Right lobe of liver (tissue), 4 donors: Measurements from ENCODE around the gene GSG1.

Source experiments
- CTCF ChIP-seq, 4 donors: fragments of 200-600 bp in 3 of 4; fragments of 450-650 bp in 1 of 4; IDR thresholded peaks; one replicate each; pipeline versions ENCODE4 v1.5.1 to v1.8.0; 2016 to 2022; ENCODE audit warnings: antibody characterized with exemption in 4 of 4, mild to moderate bottlenecking in 2 of 4
- POLR2A ChIP-seq: fragments of 450-650 bp; IDR thresholded peaks from one replicate; pipeline ENCODE4 v1.6.1; 2017; ENCODE audit warnings: antibody characterized with exemption, mild to moderate bottlenecking
- donor health status: DM: no; HTN: no; CAD: no.
- donor health status: DM: no; HTN: no; CAD: no.
- donor health status: DM: no; HTN: yes; CAD: no.

- TF ChIP-seq CTCF (IDR thresholded peaks at IDR 0.05) (no peak), POLR2A (no peak)
Measured at GRCh38 chr12:13062669-13063068, 40.8 kb downstream of the GSG1 start.
